WTC11 (cell line): ENCODE data around the gene ARHGAP10. TPM values are rescaled to one million over a fixed set of nuclear protein-coding genes. Genes with fewer than 3 reads are reported as not detected.

ENCODE experiments used
- ATAC-seq: fragments of 200-7000 bp; cut with Tn5 transposase; 2 replicates; pipeline ENCODE4 v1.10.0; 2021; ENCODE audit warnings: mild to moderate bottlenecking, moderate library complexity
- CTCF ChIA-PET: fragments of 300-600 bp; sonication (Branson Sonifier 250); formaldehyde crosslinking; loops from one replicate; lab custom pipeline; 2021; ENCODE audit warnings: antibody characterized with exemption; lab: Charles Lee
- POLR2A ChIA-PET: fragments of 350-600 bp; sonication (Branson Sonifier 250); formaldehyde crosslinking; loops from one replicate; lab custom pipeline; 2021; ENCODE audit warnings: antibody characterized with exemption; lab: Charles Lee
- DNase-seq: peaks from one replicate; pipeline ENCODE4 v3.0.0; 2021; ENCODE audit warnings: low spot score
- H3K27ac Mint-ChIP-seq: 2 replicates; pipeline ENCODE4 v1.8.0; 2021; ENCODE audit warnings: mixed read lengths
- H3K27me3 Mint-ChIP-seq: 2 replicates; pipeline ENCODE4 v1.8.0; 2021; ENCODE audit warnings: low read depth, mild to moderate bottlenecking, moderate library complexity, mixed read lengths
- H3K36me3 Mint-ChIP-seq: 2 replicates; pipeline ENCODE4 v1.8.0; 2021; ENCODE audit warnings: mixed read lengths
- H3K4me1 Mint-ChIP-seq: 2 replicates; pipeline ENCODE4 v1.8.0; 2022; ENCODE audit warnings: mixed read lengths
- H3K4me3 Mint-ChIP-seq: 2 replicates; pipeline ENCODE4 v1.8.0; 2021; ENCODE audit warnings: mild to moderate bottlenecking, moderate library complexity, mixed read lengths
- H3K9me3 Mint-ChIP-seq: 2 replicates; pipeline ENCODE4 v1.8.0; 2021; ENCODE audit warnings: mixed read lengths
- ATF6 ChIP-seq: sonication (generic); formaldehyde crosslinking; IDR thresholded peaks from 2 replicates; pipeline ENCODE4 v1.8.1; 2023; ENCODE audit warnings: mild to moderate bottlenecking, missing genetic modification reagents
- FOXK1 ChIP-seq: sonication (generic); formaldehyde crosslinking; IDR thresholded peaks from 2 replicates; pipeline ENCODE4 v1.8.0; 2022; ENCODE audit warnings: mild to moderate bottlenecking, moderate library complexity, missing genetic modification reagents
- HMGA2 ChIP-seq: fragments of 250-450 bp; sonication (Bioruptor Pico); IDR thresholded peaks from 2 replicates; pipeline ENCODE4 v1.4.0; 2021; ENCODE audit warnings: mild to moderate bottlenecking, moderate library complexity
- IRF2 ChIP-seq: sonication (generic); formaldehyde crosslinking; IDR thresholded peaks from 2 replicates; pipeline ENCODE4 v1.8.0; 2022; ENCODE audit warnings: low read depth, missing genetic modification reagents, borderline replicate concordance
- MLX ChIP-seq: sonication (generic); formaldehyde crosslinking; IDR thresholded peaks from 2 replicates; pipeline ENCODE4 v1.8.1; 2023; ENCODE audit warnings: mild to moderate bottlenecking, missing genetic modification reagents, moderate library complexity
- MXD4 ChIP-seq: fragments of 250-450 bp; sonication (Bioruptor Pico); IDR thresholded peaks from 2 replicates; pipeline ENCODE4 v1.8.0; 2021; ENCODE audit warnings: mild to moderate bottlenecking, moderate library complexity, borderline replicate concordance
- PRRX2 ChIP-seq: fragments of 250-450 bp; sonication (Bioruptor Pico); IDR thresholded peaks from 2 replicates; pipeline ENCODE4 v1.8.0; 2021; ENCODE audit warnings: mild to moderate bottlenecking
- RELA ChIP-seq: sonication (generic); formaldehyde crosslinking; IDR thresholded peaks from 2 replicates; pipeline ENCODE4 v1.8.1; 2022; ENCODE audit warnings: missing genetic modification reagents, mild to moderate bottlenecking, borderline replicate concordance
- SP1 ChIP-seq: sonication (generic); formaldehyde crosslinking; conservative IDR thresholded peaks from 2 replicates; pipeline ENCODE4 v1.8.1; 2022; ENCODE audit warnings: missing genetic modification reagents
- TEAD1 ChIP-seq: sonication (generic); formaldehyde crosslinking; IDR thresholded peaks from 2 replicates; pipeline ENCODE4 v1.8.0; 2022; ENCODE audit warnings: mild to moderate bottlenecking, missing genetic modification reagents
- TP53 ChIP-seq: sonication (generic); formaldehyde crosslinking; IDR thresholded peaks from 2 replicates; pipeline ENCODE4 v1.8.1; 2023; ENCODE audit warnings: mild to moderate bottlenecking, missing genetic modification reagents
- USF1 ChIP-seq: sonication (generic); formaldehyde crosslinking; IDR thresholded peaks from 2 replicates; pipeline ENCODE4 v1.8.0; 2022; ENCODE audit warnings: mild to moderate bottlenecking, missing genetic modification reagents
- USF2 ChIP-seq: sonication (generic); formaldehyde crosslinking; IDR thresholded peaks from 2 replicates; pipeline ENCODE4 v1.8.1; 2023; ENCODE audit warnings: mild to moderate bottlenecking, missing genetic modification reagents, moderate library complexity
- ZBTB43 ChIP-seq: sonication (generic); formaldehyde crosslinking; IDR thresholded peaks from 2 replicates; pipeline ENCODE4 v1.8.1; 2023; ENCODE audit warnings: mild to moderate bottlenecking, missing genetic modification reagents
- ZNF121 ChIP-seq: sonication (generic); formaldehyde crosslinking; IDR thresholded peaks from 2 replicates; pipeline ENCODE4 v1.8.0; 2023; ENCODE audit warnings: missing genetic modification reagents
- ZNF138 ChIP-seq: sonication (generic); formaldehyde crosslinking; conservative IDR thresholded peaks from 2 replicates; pipeline ENCODE4 v1.8.1; 2022; ENCODE audit warnings: mild to moderate bottlenecking, moderate library complexity, missing genetic modification reagents
- ZNF317 ChIP-seq: sonication (generic); formaldehyde crosslinking; IDR thresholded peaks from 2 replicates; pipeline ENCODE4 v1.8.1; 2023; ENCODE audit warnings: low read depth, mild to moderate bottlenecking, moderate library complexity, missing genetic modification reagents, borderline replicate concordance
- ZNF532 ChIP-seq: fragments of 250-450 bp; sonication (Bioruptor Pico); IDR thresholded peaks from 2 replicates; pipeline ENCODE4 v1.9.0; 2021; ENCODE audit warnings: mild to moderate bottlenecking, borderline replicate concordance
- total RNA-seq: library from RNA; stranded (reverse); gene quantifications from 3 replicates; pipeline ENCODE4 v1.2.3, GENCODE V29; 2021

ARHGAP10 gene
- total RNA-seq, 1 experiment from 2014 or later: 9.6 TPM

GRCh38 chr4:147862043-147862692 lies 130.3 kb downstream of the ARHGAP10 start (continued):
- TF ChIP-seq ATF6 (CRISPR knock-in tag): no peak
- TF ChIP-seq FOXK1 (CRISPR knock-in tag): no peak
- TF ChIP-seq USF2 (CRISPR knock-in tag): no peak
- TF ChIP-seq TP53 (CRISPR knock-in tag): no peak
- TF ChIP-seq, all 79 proteins: peak for 0

GRCh38 chr4:147863111-147863747 lies 131.3 kb downstream of the ARHGAP10 start:
- TF ChIP-seq ATF6 (CRISPR knock-in tag) (no peak), ZBTB43 (no peak), USF1 (CRISPR knock-in tag) (no peak)
- Mint-ChIP-seq H3K4me1 (peaks cover 43% of the 10 kb centered on the region), H3K36me3 (peaks cover 8% of the 10 kb centered on the region), H3K27ac (no peak overlapping the region), H3K27me3 (no peaks in the 10 kb centered on the region), H3K9me3 (peaks cover 9% of the 10 kb centered on the region), H3K4me3 (no peak overlapping the region)
- CTCF ChIA-PET: interaction anchor here (0.6 kb wide), 1 partner anchor 120 kb away, joined by 3 read pairs; no protein-coding TSS in a partner anchor
- ATAC-seq (no peak), DNase-seq (no peak)
- POLR2A ChIA-PET: no interaction called here

- POLR2A ChIA-PET: no interaction called here
- no peak overlapping the region for H3K27ac Mint-ChIP-seq
- no peak overlapping the region for H3K4me3 Mint-ChIP-seq
- peaks cover 43% of the 10 kb centered on the region for H3K4me1 Mint-ChIP-seq
- H3K9me3 Mint-ChIP-seq: peaks cover 9% of the 10 kb centered on the region
- TF ChIP-seq ZNF317 (CRISPR knock-in tag) (no peak), TEAD1 (CRISPR knock-in tag) (no peak), HMGA2 (CRISPR knock-in tag) (no peak), RELA (CRISPR knock-in tag) (no peak), SP1 (CRISPR knock-in tag) (no peak), MXD4 (CRISPR knock-in tag) (no peak), IRF2 (no peak), MLX (CRISPR knock-in tag) (no peak), PRRX2 (CRISPR knock-in tag) (no peak), ZNF121 (CRISPR knock-in tag) (no peak), ZNF532 (no peak), ZNF138 (CRISPR knock-in tag) (no peak)
- CTCF ChIA-PET: interaction anchor here (1.0 kb wide), 1 partner anchor 21 kb away, joined by 3 read pairs; no protein-coding TSS in a partner anchor
- H3K36me3 Mint-ChIP-seq: peaks cover 8% of the 10 kb centered on the region
- no peaks in the 10 kb centered on the region for H3K27me3 Mint-ChIP-seq
- no peak for ATAC-seq
- DNase-seq: no peak
These were observed 132.1 kb downstream of the ARHGAP10 start for GRCh38 chr4:147863808-147864472.
